ENCODE data around the gene AKAP8L. TPM values are rescaled to one million over a fixed set of nuclear protein-coding genes. Genes with fewer than 3 reads are reported as not detected.

Gene AKAP8L
- polyA plus RNA-seq, 1 experiment: 30.4 TPM

- CTCF ChIA-PET: interaction anchor here (0.6 to 1.1 kb wide), 4 partner anchors 13 to 255 kb away, joined by 3 to 5 read pairs (median 3); partner anchors contain the start of gene AKAP8L
- TF ChIP-seq CTCF (IDR thresholded peaks at IDR 0.05; ENCODE audit: low read depth, low read length): no peak
- H3K27me3 ChIP-seq (ENCODE audit: control insufficient read depth, insufficient read depth, low read length): no peaks in the 10 kb centered on the region
- DNase-seq (ENCODE audit: low read depth, low spot score): peak; percentile 72
- peak overlapping the region; percentile 64 for H3K4me3 ChIP-seq (ENCODE audit: low read depth, low read length)
- POLR2A ChIA-PET: interaction anchor here (1.1 to 2.4 kb wide), 4 partner anchors 11 to 54 kb away, joined by 3 to 15 read pairs (median 8); partner anchors contain the start of genes AKAP8 and AKAP8L
- no peaks in the 10 kb centered on the region; the same call in 1 of the 2 replicates for H3K9me3 ChIP-seq (ENCODE audit: control insufficient read depth, insufficient read depth, low read length)
- peak overlapping the region; percentile 94 for H3K27ac ChIP-seq (ENCODE audit: low read depth, low read length)
Measured at GRCh38 chr19:15432629-15433518, 14.1 kb upstream of the AKAP8L start.

GRCh38 chr19:15432018-15432494 is 13.3 kb upstream of the AKAP8L start:
- peak overlapping the region; percentile 11 for H3K27ac ChIP-seq (ENCODE audit: low read depth, low read length)
- no peak for DNase-seq (ENCODE audit: low read depth, low spot score)

GRCh38 chr19:15431396-15432017 is 12.7 kb upstream of the AKAP8L start:
- DNase-seq (ENCODE audit: low read depth, low spot score): no peak
- ChIA-PET CTCF (no interaction called here), POLR2A (interaction anchor here (2.1 kb wide), 1 partner anchor 13 kb away, joined by 7 read pairs; the partner anchor contains the start of gene AKAP8L)
- no peak for TF ChIP-seq CTCF (IDR thresholded peaks at IDR 0.05; ENCODE audit: low read depth, low read length)
- peak overlapping the region; percentile 82 for H3K4me3 ChIP-seq (ENCODE audit: low read depth, low read length)
- peak overlapping the region; percentile 11 for H3K27ac ChIP-seq (ENCODE audit: low read depth, low read length)
- H3K27me3 ChIP-seq (ENCODE audit: control insufficient read depth, insufficient read depth, low read length): no peaks in the 10 kb centered on the region
- H3K9me3 ChIP-seq (ENCODE audit: control insufficient read depth, insufficient read depth, low read length): peaks cover 7% of the 10 kb centered on the region; the same call in 1 of the 2 replicates

More at GRCh38 chr19:15432018-15432494, 13.3 kb upstream of the AKAP8L start:
- CTCF ChIA-PET: interaction anchor here (0.6 to 0.8 kb wide), 3 partner anchors 13 to 237 kb away, joined by 3 to 5 read pairs (median 3); partner anchors contain the start of gene AKAP8L
- Histone ChIP-seq H3K27me3 (ENCODE audit: control insufficient read depth, insufficient read depth, low read length) (no peaks in the 10 kb centered on the region), H3K4me3 (ENCODE audit: low read depth, low read length) (peak overlapping the region; percentile 82), H3K9me3 (ENCODE audit: control insufficient read depth, insufficient read depth, low read length) (peaks cover 5% of the 10 kb centered on the region; the same call in 1 of the 2 replicates)
- TF ChIP-seq CTCF (IDR thresholded peaks at IDR 0.05; ENCODE audit: low read depth, low read length): no peak
- POLR2A ChIA-PET: interaction anchor here (1.6 to 2.4 kb wide), 3 partner anchors 13 to 53 kb away, joined by 8 to 15 read pairs (median 8); partner anchors contain the start of genes AKAP8 and AKAP8L

- ChIA-PET CTCF (interaction anchor here (1.6 to 1.8 kb wide), 2 partner anchors 11 to 125 kb away, joined by 5 to 8 read pairs; partner anchors contain the start of gene AKAP8L), POLR2A (interaction anchor here (2.1 kb wide), 1 partner anchor 12 kb away, joined by 7 read pairs; the partner anchor contains the start of gene AKAP8L)
- H3K27ac ChIP-seq (ENCODE audit: low read depth, low read length): no peak overlapping the region
- DNase-seq (ENCODE audit: low read depth, low spot score): no peak
- no peaks in the 10 kb centered on the region for H3K27me3 ChIP-seq (ENCODE audit: control insufficient read depth, insufficient read depth, low read length)
- peaks cover 7% of the 10 kb centered on the region; the same call in 1 of the 2 replicates for H3K9me3 ChIP-seq (ENCODE audit: control insufficient read depth, insufficient read depth, low read length)
- no peak for TF ChIP-seq CTCF (IDR thresholded peaks at IDR 0.05; ENCODE audit: low read depth, low read length)
- peak overlapping the region; percentile 2 for H3K4me3 ChIP-seq (ENCODE audit: low read depth, low read length)
Measured at GRCh38 chr19:15430526-15431120, 11.8 kb upstream of the AKAP8L start.

Measured in AG04450 (cell line).